Prostate gland (tissue), 2 donors: Measurements from ENCODE around the gene RIPOR3.

Experiments
- CTCF ChIP-seq, 4 experiments: fragments of 200-600 bp in 2 of 4; fragments of 450-650 bp in 2 of 4; sonication (generic) in 2 of 4; IDR thresholded peaks; 1 replicate in 3 of 4; 2 replicates in 1 of 4; pipeline ENCODE4 v1.5.1; 2016 to 2019; ENCODE audit warnings: antibody characterized with exemption in 4 of 4, mild to moderate bottlenecking in 2 of 4, moderate library complexity in 2 of 4
- POLR2A ChIP-seq: fragments of 450-650 bp; IDR thresholded peaks from one replicate; pipeline ENCODE4 v1.6.1; 2016; ENCODE audit warnings: antibody characterized with exemption, mild to moderate bottlenecking
- POLR2AphosphoS5 ChIP-seq: sonication (generic); formaldehyde crosslinking; IDR thresholded peaks from one replicate; pipeline ENCODE4 v1.6.1; 2017; ENCODE audit warnings: antibody characterized with exemption

GRCh38 chr20:50586531-50587232 is 104.7 kb downstream of the RIPOR3 start:
- TF ChIP-seq CTCF (IDR thresholded peaks at IDR 0.05) (no peak), POLR2A (no peak), POLR2AphosphoS5 (no peak)
